IMR-90 (cell line): Measurements from ENCODE around the gene ZMIZ1. TPM values are rescaled to one million over a fixed set of nuclear protein-coding genes. Genes with fewer than 3 reads are reported as not detected.
A peak's percentile ranks its signal among the peaks of the same experiment; 100 is the strongest.

Source experiments
- ATAC-seq: fragments of 200-7000 bp; cut with Tn5 transposase; 2 replicates; pipeline ENCODE4 v1.9.1; 2020; ENCODE audit warnings: low read depth, mild to moderate bottlenecking, moderate library complexity
- BruUV-seq: library from RNA; stranded (reverse); fragments of 400-500 nt; replicated peaks from 2 replicates; lab custom pipeline; 2021; lab: Mats Ljungman, UMichigan
- CTCF ChIA-PET: fragments of 300-600 bp; formaldehyde crosslinking; extraction: SDS; loops from one replicate; lab custom pipeline; 2021; ENCODE audit warnings: antibody characterized with exemption; lab: Yijun Ruan, JAX
- POLR2A ChIA-PET: fragments of 300-600 bp; sonication (Branson Sonifier 250); formaldehyde crosslinking; loops from one replicate; lab custom pipeline; 2022; ENCODE audit warnings: antibody characterized with exemption; ENCODE audit not compliant: unreplicated experiment; lab: Charles Lee
- DNase-seq: peaks from one replicate; pipeline ENCODE4 v3.0.0; 2013
- H2AFZ ChIP-seq: replicated peaks from 2 replicates; pipeline ENCODE3; 2013; ENCODE audit warnings: low read length, mild to moderate bottlenecking; ENCODE audit not compliant: poor library complexity
- H2AK5ac ChIP-seq: 2 replicates; pipeline ENCODE4 v1.6.1; 2013; ENCODE audit warnings: low read depth, low read length, inconsistent platforms
- H2AK9ac ChIP-seq: replicated peaks from 2 replicates; pipeline ENCODE3; 2013; ENCODE audit warnings: mild to moderate bottlenecking, low read depth, low read length, moderate library complexity; ENCODE audit not compliant: poor library complexity
- H2BK120ac ChIP-seq: 2 replicates; pipeline ENCODE4 v1.6.1; 2013; ENCODE audit warnings: low read depth, low read length, inconsistent platforms
- H2BK15ac ChIP-seq: 3 replicates; pipeline ENCODE4 v1.6.1; 2013; ENCODE audit warnings: low read depth, low read length, inconsistent platforms
- H2BK20ac ChIP-seq: 2 replicates; pipeline ENCODE4 v1.6.1; 2013; ENCODE audit warnings: low read depth, mild to moderate bottlenecking, inconsistent platforms, low read length, moderate library complexity
- H2BK5ac ChIP-seq: 2 replicates; pipeline ENCODE4 v1.6.1; 2013; ENCODE audit warnings: mild to moderate bottlenecking, low read depth, low read length, inconsistent platforms; ENCODE audit not compliant: poor library complexity, severe bottlenecking
- H3K14ac ChIP-seq: replicated peaks from 2 replicates; pipeline ENCODE4 v1.6.1; 2013; ENCODE audit warnings: low read depth, low read length, inconsistent platforms
- H3K18ac ChIP-seq: 2 replicates; pipeline ENCODE4 v1.6.1; 2013; ENCODE audit warnings: low read depth, low read length, control low read depth
- H3K23ac ChIP-seq: 2 replicates; pipeline ENCODE4 v1.6.1; 2013; ENCODE audit warnings: low read depth, low read length, inconsistent platforms
- H3K27ac ChIP-seq: 2 replicates; pipeline ENCODE4 v1.5.1; 2013; ENCODE audit warnings: mild to moderate bottlenecking, control low read depth, low read length; ENCODE audit not compliant: insufficient read depth
- H3K27me3 ChIP-seq: 2 replicates; pipeline ENCODE4 v1.6.1; 2013; ENCODE audit warnings: low read length; ENCODE audit not compliant: control insufficient read depth, insufficient read depth
- H3K36me3 ChIP-seq: 2 replicates; pipeline ENCODE4 v1.6.1; 2013; ENCODE audit warnings: low read length, mixed read lengths; ENCODE audit not compliant: control insufficient read depth, insufficient read depth
- H3K4ac ChIP-seq: 2 replicates; pipeline ENCODE4 v1.6.1; 2013; ENCODE audit warnings: low read depth, low read length, inconsistent platforms
- H3K4me1 ChIP-seq: 2 replicates; pipeline ENCODE4 v1.6.1; 2013; ENCODE audit warnings: low read length, mixed read lengths; ENCODE audit not compliant: control insufficient read depth, insufficient read depth
- H3K4me2 ChIP-seq: 2 replicates; pipeline ENCODE4 v1.6.1; 2013; ENCODE audit warnings: low read depth, mild to moderate bottlenecking, control low read depth, low read length, moderate library complexity
- H3K4me3 ChIP-seq: 2 replicates; pipeline ENCODE4 v1.5.1; 2013; ENCODE audit warnings: low read depth, mild to moderate bottlenecking, control low read depth, low read length, moderate library complexity; ENCODE audit not compliant: insufficient read depth
- H3K56ac ChIP-seq: 2 replicates; pipeline ENCODE4 v1.6.1; 2013; ENCODE audit warnings: low read length, inconsistent platforms; ENCODE audit not compliant: insufficient read depth; ENCODE audit errors: extremely low read depth
- H3K79me1 ChIP-seq, 2 experiments: 2 replicates each; pipeline ENCODE4 v1.6.1; 2013; ENCODE audit warnings: low read length in 2 of 2, inconsistent platforms in 1 of 2, low read depth in 1 of 2
- H3K9ac ChIP-seq: 2 replicates; pipeline ENCODE4 v1.6.1; 2013; ENCODE audit warnings: low read depth, low read length, control low read depth
- H3K9me1 ChIP-seq: 2 replicates; pipeline ENCODE4 v1.6.1; 2013; ENCODE audit warnings: low read length, inconsistent platforms; ENCODE audit not compliant: insufficient read depth
- H3K9me3 ChIP-seq: 2 replicates; pipeline ENCODE4 v1.6.1; 2013; ENCODE audit warnings: low read length; ENCODE audit not compliant: control insufficient read depth, insufficient read depth
- H4K20me1 ChIP-seq: 2 replicates; pipeline ENCODE4 v1.6.1; 2013; ENCODE audit warnings: low read length, inconsistent platforms; ENCODE audit not compliant: insufficient read depth
- H4K5ac ChIP-seq: 2 replicates; pipeline ENCODE4 v1.6.1; 2013; ENCODE audit warnings: mild to moderate bottlenecking, low read depth, low read length, control low read depth
- H4K8ac ChIP-seq, 2 experiments: 2 replicates each; pipeline ENCODE4 v1.6.1; 2013; ENCODE audit warnings: low read depth in 2 of 2, low read length in 2 of 2, control low read depth in 1 of 2, inconsistent platforms in 1 of 2
- H4K91ac ChIP-seq: 2 replicates; pipeline ENCODE4 v1.6.1; 2013; ENCODE audit warnings: low read depth, low read length, inconsistent platforms; ENCODE audit not compliant: insufficient read depth
- MAZ ChIP-seq: IDR thresholded peaks from 2 replicates; pipeline ENCODE4 v1.6.1; 2012; ENCODE audit warnings: low read depth, mild to moderate bottlenecking, low read length, improper control_type of control experiment, moderate library complexity, borderline replicate concordance
- USF2 ChIP-seq: fragments of 150-350 bp; IDR thresholded peaks from 2 replicates; pipeline ENCODE4 v1.6.1; 2017; ENCODE audit warnings: mild to moderate bottlenecking, antibody characterized with exemption, low read length, low read depth
- WGBS, 2 experiments: methylation state at CpG; one replicate each; pipeline versions ENCODE4 v1.1.5 to v1.1.7; 2013; ENCODE audit warnings: missing lambda C conversion rate in 2 of 2; ENCODE audit not compliant: insufficient read length in 1 of 2; ENCODE audit errors: extremely low coverage in 2 of 2; 5-methylcytosine and 5-hydroxymethylcytosine counted together
- dilution Hi-C: fragments of 300-500 bp; cut with HindIII; formaldehyde crosslinking; loops from one replicate; pipeline ENCODE4 v1.14.3; 2018; ENCODE audit warnings: low sequenced_read_pairs; ENCODE audit not compliant: unreplicated experiment
- in situ Hi-C: fragments of 300-500 bp; cut with MboI; formaldehyde crosslinking; loops from 3 replicates; pipeline ENCODE4 v1.14.3; 2019; ENCODE audit warnings: low sequenced_read_pairs, inconsistent platforms, mixed read lengths
- intact Hi-C: fragments of 100-400 bp; cut with micrococcal nuclease; formaldehyde crosslinking; loops from 2 replicates; pipeline ENCODE4 v1.10.0; 2022
- polyA plus RNA-seq, 3 experiments: library from polyadenylated mRNA; depleted of rRNA; stranded (reverse); fragments of >200 nt; gene quantifications; 2 replicates each; pipeline ENCODE4 v1.2.3, GENCODE V29; 2012; ENCODE audit warnings: low replicate concordance in 1 of 3
- total RNA-seq: library from RNA; depleted of rRNA; stranded (reverse); fragments of >200 nt; gene quantifications from 2 replicates; pipeline ENCODE4 v1.2.3, GENCODE V29; 2012

Gene ZMIZ1
- total and polyA plus RNA-seq, 2 of the 4 experiments (the other 2 are of a cell fraction): 6.6 to 48.7 TPM

GRCh38 chr10:79146611-79147130 lies 77.9 kb downstream of the ZMIZ1 start:
- no TSS peak for BruUV-seq
- CTCF ChIA-PET: no interaction called here
- in situ Hi-C loops (no loop called here), dilution Hi-C loops (no loop called here), intact Hi-C loops (no loop called here)
- peaks cover 27 to 99% of the 10 kb centered on the region in 2 experiments for H3K79me1 ChIP-seq
- TF ChIP-seq MAZ: no peak
- peak; percentile 52; the same call in 1 of the 2 replicates for TF ChIP-seq USF2
- no peak overlapping the region; the same call in 2 of the 3 replicates for H2BK15ac ChIP-seq
- H3K4ac ChIP-seq: peak overlapping the region; percentile 83
- H3K56ac ChIP-seq: no peak overlapping the region
- DNase-seq (peak; percentile 37), ATAC-seq (no peak)
- peak overlapping the region; percentile 45 for H2AFZ ChIP-seq
- peak overlapping the region; percentile 60 for H4K91ac ChIP-seq
- no peaks in the 10 kb centered on the region for H3K27me3 ChIP-seq
- peak overlapping the region; percentile 80; the same call in 1 of the 2 replicates for H3K23ac ChIP-seq
- H2BK5ac ChIP-seq: peak overlapping the region; percentile 61
- H2BK20ac ChIP-seq: no peak overlapping the region; the same call in 1 of the 2 replicates
- no peak overlapping the region for H3K4me2 ChIP-seq
- no peak overlapping the region for H3K9ac ChIP-seq
- 78% methylated on average over 7 of the region's 13 CpGs; no CpG with 5 or more reads in 1 of the 2 experiments for WGBS, 2 experiments
- peak overlapping the region in 1 of 2 experiments; percentile 59; a peak in 2 of 4 replicates for H4K8ac ChIP-seq
- H2BK120ac ChIP-seq: peak overlapping the region; percentile 47; the same call in 1 of the 2 replicates
- H2AK9ac ChIP-seq: peak overlapping the region; percentile 81
- H3K14ac ChIP-seq: peak overlapping the region; percentile 13; the same call in 1 of the 2 replicates
- H3K4me1 ChIP-seq: peaks cover 70% of the 10 kb centered on the region
- no peaks in the 10 kb centered on the region for H3K9me3 ChIP-seq
- peaks cover 50% of the 10 kb centered on the region for H3K36me3 ChIP-seq
- H3K4me3 ChIP-seq: no peak overlapping the region
- no peak overlapping the region for H4K5ac ChIP-seq
- peak overlapping the region; percentile 84 for H2AK5ac ChIP-seq
- H3K27ac ChIP-seq: peak overlapping the region; percentile 53
- POLR2A ChIA-PET: no interaction called here
- 0 out of 2 replicates have a peak, but pooled peaks cover 11% of the 10 kb centered on the region for H4K20me1 ChIP-seq
- H3K9me1 ChIP-seq: peaks cover 46% of the 10 kb centered on the region
- no peak overlapping the region; the same call in 1 of the 2 replicates for H3K18ac ChIP-seq
